ENCODE results near the gene SYT7. TPM values are rescaled to one million over a fixed set of nuclear protein-coding genes. Genes with fewer than 3 reads are reported as not detected.

The SYT7 gene
- total RNA-seq, 4 donors from 2014 or later = 2.1 to 10.0 (median 5.9) TPM

DNA sequence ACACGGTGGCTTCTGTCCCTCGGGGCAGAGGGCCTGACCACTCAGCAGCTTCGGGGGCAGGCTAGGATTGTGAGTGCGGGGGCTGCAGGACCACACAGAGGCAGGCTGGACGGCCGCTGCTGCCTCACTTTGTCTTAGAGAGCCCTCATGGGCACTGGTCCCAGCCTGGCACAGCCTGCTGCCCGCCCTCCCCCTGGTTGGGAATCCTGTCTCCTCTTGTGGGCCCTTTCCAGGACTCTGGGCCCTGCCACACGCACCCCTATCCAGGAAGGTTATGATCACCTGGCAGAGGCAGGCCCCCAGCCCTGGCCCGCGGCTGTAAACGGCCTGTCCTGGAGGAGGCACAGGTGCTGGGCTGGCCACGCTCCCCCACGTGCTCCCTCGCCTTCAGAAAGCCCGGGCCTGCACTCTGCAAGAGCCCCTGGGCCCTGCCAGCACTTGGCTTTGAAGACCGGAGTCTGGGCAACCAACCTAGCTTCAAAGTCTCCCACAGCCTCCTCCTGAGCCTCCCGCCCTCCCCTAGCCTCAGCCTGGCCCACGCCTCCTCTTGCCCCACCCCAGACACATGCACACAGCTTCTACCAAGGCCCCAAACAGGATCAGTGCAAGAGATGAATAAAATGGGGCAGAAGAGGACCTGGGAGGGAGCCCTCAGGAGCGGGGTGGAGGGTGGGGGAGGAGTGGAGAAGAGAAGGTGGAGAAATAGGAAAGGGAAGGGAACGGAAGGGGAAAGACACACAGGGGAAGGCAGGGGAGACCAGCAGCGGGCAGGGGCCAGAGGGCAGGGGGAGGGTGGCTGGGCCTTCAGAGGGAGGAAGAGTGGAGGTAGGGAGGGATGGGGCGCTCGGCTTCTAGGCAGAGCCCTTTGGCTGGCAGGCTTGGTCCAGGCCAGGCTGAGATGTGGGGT, 31.0 kb downstream of the SYT7 start:
- Histone ChIP-seq H3K9me3 (no peaks in the 10 kb centered on the region), H3K27me3 (no peaks in the 10 kb centered on the region), H3K36me3 (no peaks in the 10 kb centered on the region), H3K27ac (no peak overlapping the region), H3K4me1 (no peaks in the 10 kb centered on the region), H3K4me3 (no peak overlapping the region)
- no peak for TF ChIP-seq CTCF (IDR thresholded peaks at IDR 0.05)
- TF ChIP-seq POLR2A (IDR thresholded peaks at IDR 0.05) = no peak
- intact Hi-C loops (cut with DNase I; ENCODE audit: low total_unique reads) = no loop called here
- DNase-seq = no peak

GRCh38 chr11:61549177-61549576, 31.7 kb downstream of the SYT7 start:
- TF ChIP-seq POLR2A (IDR thresholded peaks at IDR 0.05) (no peak), CTCF (IDR thresholded peaks at IDR 0.05) (no peak)
- Histone ChIP-seq H3K4me1 (no peaks in the 10 kb centered on the region), H3K27ac (no peak overlapping the region), H3K9me3 (no peaks in the 10 kb centered on the region), H3K36me3 (no peaks in the 10 kb centered on the region), H3K27me3 (no peaks in the 10 kb centered on the region), H3K4me3 (no peak overlapping the region)
- intact Hi-C loops (cut with DNase I; ENCODE audit: low total_unique reads) = no loop called here
- no peak for DNase-seq

- intact Hi-C loops (cut with DNase I; ENCODE audit: low total_unique reads) = no loop called here
- Histone ChIP-seq H3K27me3 (no peaks in the 10 kb centered on the region), H3K4me3 (no peak overlapping the region), H3K9me3 (no peaks in the 10 kb centered on the region), H3K4me1 (no peaks in the 10 kb centered on the region), H3K36me3 (no peaks in the 10 kb centered on the region), H3K27ac (no peak overlapping the region)
- no peak for TF ChIP-seq POLR2A (IDR thresholded peaks at IDR 0.05)
- no peak for TF ChIP-seq CTCF (IDR thresholded peaks at IDR 0.05)
- DNase-seq = no peak
These were observed 33.6 kb downstream of the SYT7 start for GRCh38 chr11:61547246-61547645.

GRCh38 chr11:61546663-61547062, 34.2 kb downstream of the SYT7 start:
- H3K36me3 ChIP-seq = no peaks in the 10 kb centered on the region
- no peaks in the 10 kb centered on the region for H3K9me3 ChIP-seq
- H3K4me3 ChIP-seq = no peak overlapping the region
- no peaks in the 10 kb centered on the region for H3K27me3 ChIP-seq
- no peak for DNase-seq
- H3K4me1 ChIP-seq = no peaks in the 10 kb centered on the region
- intact Hi-C loops (cut with DNase I; ENCODE audit: low total_unique reads) = no loop called here
- TF ChIP-seq POLR2A (IDR thresholded peaks at IDR 0.05) = no peak
- TF ChIP-seq CTCF (IDR thresholded peaks at IDR 0.05) = no peak
- no peak overlapping the region for H3K27ac ChIP-seq

DNA sequence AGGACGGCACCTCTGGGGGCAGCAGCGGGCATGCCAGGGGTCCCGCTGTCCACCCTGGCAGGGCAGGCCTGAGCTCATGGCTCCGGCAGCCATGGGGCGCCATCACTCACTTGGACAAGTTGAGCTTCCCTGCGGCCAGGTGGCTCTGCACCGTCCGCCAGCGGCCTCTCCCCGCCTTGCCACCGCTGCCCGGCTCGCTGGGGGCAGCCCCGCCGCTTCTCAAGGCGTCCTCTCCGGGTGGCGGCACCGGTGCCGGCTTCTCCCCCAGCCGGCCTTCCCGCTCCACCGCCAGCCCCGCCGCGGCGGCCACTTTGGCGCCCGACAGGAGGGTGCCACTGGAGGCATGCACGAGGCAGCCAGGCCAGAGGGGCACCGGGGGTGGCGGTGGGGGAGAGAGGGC, 35.0 kb downstream of the SYT7 start:
- H3K27me3 ChIP-seq = no peaks in the 10 kb centered on the region
- no peak overlapping the region for H3K4me3 ChIP-seq
- TF ChIP-seq CTCF (IDR thresholded peaks at IDR 0.05) (no peak), POLR2A (IDR thresholded peaks at IDR 0.05) (no peak)
- H3K4me1 ChIP-seq = no peaks in the 10 kb centered on the region
- H3K27ac ChIP-seq = no peak overlapping the region
- H3K9me3 ChIP-seq = no peaks in the 10 kb centered on the region
- intact Hi-C loops (cut with DNase I; ENCODE audit: low total_unique reads) = no loop called here
- DNase-seq = no peak
- no peaks in the 10 kb centered on the region for H3K36me3 ChIP-seq
